PC-9 (cell line): ENCODE data around the gene LSG1.

Source experiments
- CTCF ChIP-seq: fragments of 200-600 bp; sonication (generic); conservative IDR thresholded peaks from 2 replicates; pipeline ENCODE4 v1.6.1; 2017; ENCODE audit warnings: mixed run types, antibody characterized with exemption, mild to moderate bottlenecking, moderate library complexity
- EZH2 ChIP-seq: fragments of 200-600 bp; sonication (generic); IDR thresholded peaks from 2 replicates; pipeline ENCODE4 v1.8.0; 2017; ENCODE audit warnings: antibody characterized with exemption, low read depth

- TF ChIP-seq CTCF (no peak), EZH2 (no peak)
Measured at GRCh38 chr3:194720048-194720447, 48.1 kb upstream of the LSG1 start.
